Activated T-cell treated with anti-CD3 and anti-CD28 coated beads, Interleukin-2, amount 50 U/mL, for 48 hours (primary cell): ENCODE results near the gene RNLS.
"Not testable (repeated sequence)": the region's sequence is repeated elsewhere in the genome, so short reads cannot be mapped to it uniquely, and the experiment has no call there.

Source experiments
- DNase-seq, 2 experiments: peaks; one replicate each; pipeline ENCODE4 v3.0.0-alpha.2; 2020

Gene RNLS

DNA sequence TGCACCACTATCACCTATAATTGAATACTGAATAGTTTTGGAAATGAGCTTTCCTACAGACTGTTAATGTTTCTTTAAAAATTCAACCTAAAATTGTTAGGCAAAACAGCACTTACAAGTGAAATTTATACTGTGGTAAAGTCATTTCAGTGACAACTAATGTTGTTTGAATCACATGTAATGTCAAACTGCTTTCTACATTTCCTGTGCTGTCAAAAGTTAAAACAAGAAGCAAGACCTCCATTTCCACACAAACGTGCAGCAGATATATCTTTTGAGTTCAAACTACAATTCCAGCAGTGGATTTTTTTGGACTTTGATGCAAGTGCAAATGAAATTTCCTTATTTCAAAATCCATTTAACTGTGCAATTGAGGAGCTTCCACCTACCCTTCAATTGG, 199.8 kb downstream of the RNLS start:
- no peak for DNase-seq

DNA sequence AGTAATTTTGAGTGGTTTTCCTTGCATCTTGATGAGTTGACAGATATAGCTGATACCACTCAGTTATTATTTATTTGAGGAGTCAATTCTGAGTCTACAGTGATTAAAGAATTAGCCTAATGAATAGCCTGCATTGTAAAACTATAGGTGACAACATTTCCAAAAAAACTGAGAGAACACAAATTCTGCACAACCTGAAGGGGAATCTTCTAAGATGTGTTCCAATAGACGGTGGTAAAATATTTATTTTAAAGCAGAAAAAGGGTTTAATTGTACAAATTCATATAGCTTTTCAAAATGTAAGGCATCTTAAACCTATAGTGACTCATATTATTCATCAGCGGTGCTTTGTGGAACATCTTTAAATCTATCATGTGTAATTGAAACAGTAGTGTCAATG, 200.4 kb downstream of the RNLS start:
- no peak for DNase-seq

- DNase-seq = no peak
Observed at GRCh38 chr10:88379575-88379974, 203.5 kb downstream of the RNLS start.

DNA sequence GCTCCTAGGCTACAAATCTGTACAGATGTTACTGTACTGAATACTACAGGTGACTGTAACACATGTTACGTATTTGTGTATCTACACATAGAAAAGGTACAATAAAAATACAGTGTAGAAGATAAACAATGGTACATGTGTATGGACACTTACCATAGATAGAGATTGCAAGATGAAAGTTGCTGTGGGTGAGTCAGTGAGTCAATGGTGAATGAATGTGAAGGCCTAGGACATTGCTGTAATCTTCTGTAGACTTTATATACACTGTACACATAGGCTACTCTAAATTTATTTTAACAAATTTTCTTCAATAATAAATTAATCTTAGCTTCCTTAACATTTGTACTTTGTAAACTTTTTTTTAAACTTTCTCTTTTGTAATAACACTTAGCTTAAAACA, 205.6 kb downstream of the RNLS start:
- no peak for DNase-seq

DNA sequence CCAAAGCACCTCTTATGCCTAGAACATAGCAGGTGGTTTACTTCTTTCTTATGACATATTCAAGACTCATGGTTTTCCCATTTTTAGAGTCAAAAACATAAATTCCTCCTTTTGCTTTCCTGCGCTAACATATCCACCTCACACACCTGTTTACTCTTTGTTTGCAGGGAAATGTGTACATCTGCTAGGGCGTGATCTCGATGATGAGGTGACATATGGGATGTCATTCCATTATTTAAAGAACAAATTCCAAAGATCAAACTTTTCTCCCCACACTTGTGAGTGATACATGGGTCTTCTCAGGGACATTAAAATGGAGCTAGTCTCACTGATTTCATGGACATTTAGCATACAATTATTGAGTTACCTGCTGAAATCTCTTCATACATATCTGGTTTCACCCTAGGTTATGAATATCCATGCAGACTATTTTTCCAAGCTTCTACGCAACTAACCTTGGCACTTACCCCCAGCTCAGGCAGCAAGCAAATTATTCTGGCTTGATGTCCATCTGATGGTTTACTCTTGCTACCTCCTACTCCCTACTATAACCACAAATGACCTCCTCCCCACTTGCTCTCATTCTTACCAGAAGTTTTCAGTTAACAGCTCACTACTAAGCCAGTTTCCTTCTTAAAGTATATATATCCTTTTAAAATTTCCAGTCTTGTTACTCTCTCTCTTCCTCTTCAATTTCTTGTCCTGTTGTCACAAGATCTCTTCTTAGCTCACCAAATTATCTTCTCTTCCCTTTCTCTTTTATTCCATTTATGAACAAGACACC, 208.5 kb downstream of the RNLS start:
- no peak for DNase-seq

GRCh38 chr10:88372881-88373592, 210.1 kb downstream of the RNLS start:
- DNase-seq = no peak

GRCh38 chr10:88372051-88372715, 210.9 kb downstream of the RNLS start:
- DNase-seq = no peak

DNA sequence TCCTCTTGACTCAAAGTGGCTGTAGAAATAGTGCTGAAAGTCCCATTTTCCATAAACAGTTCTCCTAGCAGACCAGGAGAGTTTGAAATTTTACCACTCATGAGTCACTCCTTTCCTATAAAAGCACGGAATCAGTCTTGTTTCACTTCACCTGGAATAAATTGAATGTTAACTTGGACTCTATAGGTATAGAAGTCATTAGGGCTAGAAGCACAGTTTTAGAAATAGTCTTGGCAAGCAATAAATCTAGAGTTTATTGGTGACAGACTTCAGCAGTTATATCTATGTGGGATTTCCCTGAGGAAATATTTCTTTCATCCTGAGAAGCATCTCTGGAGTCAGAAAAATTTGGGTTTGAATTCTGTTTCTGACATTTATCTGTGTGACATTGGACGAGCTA, 212.4 kb downstream of the RNLS start:
- DNase-seq = no peak

DNA sequence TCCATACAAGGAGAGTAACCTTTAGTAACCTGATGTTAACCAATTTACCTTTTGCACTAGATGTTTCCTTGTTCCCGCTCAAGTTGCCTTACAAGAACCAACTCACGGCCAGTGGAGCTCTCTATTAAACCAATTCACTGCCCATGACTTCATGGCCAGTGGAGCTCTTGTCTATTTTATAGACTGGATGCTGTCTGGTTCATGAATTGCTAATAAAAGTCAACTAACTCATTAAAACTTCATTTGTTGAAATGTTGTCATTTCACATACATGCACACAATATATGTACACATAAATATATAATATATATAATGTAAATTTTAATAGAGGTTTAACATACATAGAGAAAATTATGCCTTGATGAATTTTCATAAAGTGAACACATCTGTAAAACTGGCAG, 216.3 kb downstream of the RNLS start:
- DNase-seq = no peak

GRCh38 chr10:88361995-88362807, 220.9 kb downstream of the RNLS start:
- DNase-seq = no peak

- no peak for DNase-seq
Observed at GRCh38 chr10:88361494-88361893, 221.6 kb downstream of the RNLS start.

DNA sequence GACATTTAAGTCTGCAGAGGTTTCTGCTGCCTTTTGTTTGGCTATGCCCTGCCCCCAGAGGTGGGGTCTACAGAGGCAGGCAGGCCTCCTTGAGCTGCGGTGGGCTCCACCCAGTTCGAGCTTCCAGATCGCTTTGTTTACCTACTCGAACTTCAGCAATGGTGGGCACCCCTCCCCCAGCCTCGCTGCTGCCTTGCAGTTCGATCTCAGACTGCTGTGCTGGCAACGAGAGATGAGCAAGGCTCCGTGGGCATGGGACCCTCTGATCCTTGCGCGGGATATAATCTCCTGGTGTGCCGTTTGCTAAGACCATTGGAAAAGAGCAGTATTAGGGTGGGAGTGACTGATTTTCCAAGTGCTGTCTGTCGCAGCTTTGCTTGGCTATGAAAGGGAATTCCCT, 227.4 kb downstream of the RNLS start:
- DNase-seq = not testable (repeated sequence)

DNA sequence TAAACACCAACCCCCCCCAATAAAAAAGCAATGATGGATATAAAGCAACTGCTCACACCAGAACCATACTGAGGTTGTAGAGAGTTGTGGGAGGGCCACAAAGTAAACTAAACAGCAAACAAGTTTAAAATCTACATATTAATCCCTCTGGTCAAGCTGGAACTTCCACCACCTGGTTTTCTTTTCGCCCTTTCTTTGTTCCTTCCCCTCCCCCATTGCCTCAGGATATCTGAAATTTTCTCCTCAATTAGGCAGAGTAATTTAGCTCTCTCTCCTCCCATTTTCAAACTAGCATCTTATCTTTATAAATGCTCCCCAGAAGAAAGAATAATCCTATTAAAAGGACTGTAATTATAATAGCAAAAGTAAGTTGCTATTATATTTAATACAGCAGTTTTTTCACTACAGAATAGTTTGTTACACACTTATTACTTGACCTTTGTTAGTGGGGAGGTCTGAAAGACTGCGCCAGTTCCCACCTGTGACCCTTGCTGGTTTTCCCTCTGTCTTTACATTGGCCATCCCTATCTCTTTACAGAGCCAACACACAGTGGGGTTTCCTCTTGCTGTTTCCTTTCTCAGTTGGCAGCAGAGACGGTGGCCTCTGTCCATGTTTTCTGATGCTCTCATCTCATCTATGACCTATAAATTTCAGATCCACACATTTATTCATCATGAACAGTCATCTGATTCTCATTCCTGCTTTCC, 235.4 kb downstream of the RNLS start:
- DNase-seq = no peak

DNA sequence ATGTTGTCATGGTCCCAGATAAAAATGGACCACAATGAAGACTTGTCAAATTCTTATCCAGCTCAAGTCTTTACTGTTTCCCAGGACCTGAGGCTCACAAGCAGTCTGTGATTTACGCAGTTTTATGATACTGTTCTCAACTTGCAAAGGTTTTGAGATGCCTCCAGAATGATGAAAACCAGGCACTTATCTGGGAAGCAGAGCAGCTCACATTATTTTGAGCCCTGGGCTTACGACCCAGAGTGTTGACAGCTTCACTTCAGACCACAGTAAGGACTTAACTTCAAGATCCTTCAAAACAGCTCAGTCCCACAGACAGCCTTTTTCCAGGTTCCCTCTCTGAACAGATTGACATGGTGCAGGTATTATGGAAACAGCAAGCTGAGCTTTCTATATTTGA, 236.1 kb downstream of the RNLS start:
- no peak for DNase-seq

DNA sequence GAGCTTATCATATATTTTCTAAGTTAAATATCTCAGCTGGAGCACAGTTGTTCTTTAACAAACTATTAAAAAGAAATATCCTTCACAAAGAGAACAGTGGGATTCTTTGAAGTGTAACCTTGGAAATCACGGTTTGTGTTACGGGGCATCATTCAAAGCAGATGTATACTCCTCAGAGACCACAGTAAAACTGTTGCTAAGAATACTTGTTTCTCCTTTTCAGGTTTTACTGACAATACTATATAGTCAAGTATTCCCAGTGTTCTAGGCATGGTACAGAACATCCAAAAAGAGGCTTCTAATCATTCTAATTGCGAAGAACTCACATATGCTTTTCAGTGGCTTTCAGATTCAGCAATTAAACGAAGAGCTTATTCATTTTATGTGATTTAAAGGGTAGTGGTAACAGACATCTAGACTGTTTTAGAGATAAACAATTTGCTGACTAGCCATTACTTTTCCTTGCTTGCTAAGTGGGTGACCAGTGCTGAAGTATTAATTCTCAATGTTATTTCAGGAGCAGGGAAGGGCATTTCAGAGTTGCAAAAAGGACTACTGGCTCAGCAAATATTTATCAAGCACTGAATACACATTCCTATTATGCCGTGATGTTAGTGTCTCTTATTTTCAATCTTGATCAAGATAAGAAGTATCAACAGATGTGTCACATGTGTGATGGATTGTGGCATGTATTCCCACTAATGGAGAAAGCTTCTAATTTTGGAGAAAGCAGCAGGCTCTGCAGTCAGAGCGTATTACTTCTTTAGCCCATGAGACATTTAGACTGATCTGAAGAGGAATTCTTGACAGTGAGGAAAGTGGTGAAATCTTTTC, 236.8 kb downstream of the RNLS start:
- DNase-seq = no peak

GRCh38 chr10:88343761-88344484, 239.2 kb downstream of the RNLS start:
- no peak for DNase-seq

GRCh38 chr10:88342733-88343310, 240.3 kb downstream of the RNLS start:
- DNase-seq = no peak

GRCh38 chr10:88337134-88337533, 246.0 kb downstream of the RNLS start:
- DNase-seq = no peak

DNA sequence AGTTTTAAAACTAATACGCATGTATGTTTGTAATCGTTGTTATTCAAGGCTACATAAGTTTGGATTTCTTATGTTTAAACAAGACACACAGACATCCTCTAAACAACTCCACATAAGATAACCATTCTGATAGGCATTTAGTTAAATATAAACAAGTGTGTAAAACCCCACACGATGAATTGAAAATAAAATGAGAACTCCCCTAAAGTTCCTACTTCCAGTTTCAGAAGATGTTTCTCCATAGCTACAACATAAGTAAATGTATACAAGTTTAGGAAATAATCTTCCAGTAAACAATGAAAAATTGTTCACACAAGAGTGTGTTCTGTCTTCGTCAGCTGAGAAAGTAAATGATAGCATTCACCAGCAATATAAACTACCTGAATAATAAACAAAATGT, 246.8 kb downstream of the RNLS start:
- DNase-seq = no peak

GRCh38 chr10:88333248-88333630, 249.9 kb downstream of the RNLS start:
- no peak for DNase-seq
